ENCODE data around the gene MED15. TPM values are rescaled to one million over a fixed set of nuclear protein-coding genes. Genes with fewer than 3 reads are reported as not detected.
"Not testable (repeated sequence)": the region's sequence is repeated elsewhere in the genome, so short reads cannot be mapped to it uniquely, and the experiment has no call there.

MED15 gene
- total RNA-seq, 1 donor from 2014 or later: 16.7 TPM

DNA sequence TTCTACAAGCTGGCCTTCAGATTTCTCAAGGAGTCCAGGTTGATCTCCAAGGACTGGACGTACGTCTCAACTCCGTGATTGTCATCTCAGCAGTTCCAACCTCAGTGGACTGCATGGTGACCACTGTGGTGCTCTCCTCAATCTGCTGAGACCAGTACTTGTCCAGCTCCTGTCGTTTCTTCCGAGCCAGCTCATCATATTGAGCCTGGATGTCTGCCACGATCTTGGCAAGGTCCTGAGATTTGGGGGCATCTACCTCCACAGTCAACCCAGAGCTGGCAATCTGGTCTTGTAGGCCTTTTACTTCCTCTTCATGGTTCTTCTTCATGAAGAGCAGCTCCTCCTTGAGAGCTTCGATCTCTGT, 24.3 kb upstream of the MED15 start:
- not testable (repeated sequence) for H3K9me3 ChIP-seq (ENCODE audit: control insufficient read depth in 3 of 3, low read length in 3 of 3); H3K4me1 ChIP-seq (ENCODE audit: control insufficient read depth in 3 of 3, insufficient read depth in 3 of 3, low read length in 3 of 3); H3K4me3 ChIP-seq (ENCODE audit: low read length in 3 of 3); H3K27me3 ChIP-seq (ENCODE audit: control insufficient read depth in 3 of 3, insufficient read depth in 3 of 3, low read length in 3 of 3); H3K36me3 ChIP-seq (ENCODE audit: control insufficient read depth in 3 of 3, insufficient read depth in 3 of 3, low read length in 3 of 3); H3K27ac ChIP-seq (ENCODE audit: low read depth, low read length); H3K9ac ChIP-seq (ENCODE audit: low read depth in 1 of 3, low read length in 3 of 3)

- Histone ChIP-seq H3K4me3 (ENCODE audit: low read length in 3 of 3) (no peak overlapping the region), H3K36me3 (ENCODE audit: control insufficient read depth in 3 of 3, insufficient read depth in 3 of 3, low read length in 3 of 3) (peaks cover 2 to 11% (median 7%) of the 10 kb centered on the region in 3 donors), H3K27me3 (ENCODE audit: control insufficient read depth in 3 of 3, insufficient read depth in 3 of 3, low read length in 3 of 3) (no peaks in the 10 kb centered on the region), H3K27ac (ENCODE audit: low read depth, low read length) (no peak overlapping the region), H3K4me1 (ENCODE audit: control insufficient read depth in 3 of 3, insufficient read depth in 3 of 3, low read length in 3 of 3) (no peaks in the 10 kb centered on the region), H3K9ac (ENCODE audit: low read depth in 1 of 3, low read length in 3 of 3) (no peak overlapping the region), H3K9me3 (ENCODE audit: control insufficient read depth in 3 of 3, low read length in 3 of 3) (no peaks in the 10 kb centered on the region)
These were observed 23.6 kb upstream of the MED15 start for GRCh38 chr22:20483771-20484170.

GRCh38 chr22:20484948-20485683, 22.3 kb upstream of the MED15 start:
- no peaks in the 10 kb centered on the region for H3K4me1 ChIP-seq (ENCODE audit: control insufficient read depth in 3 of 3, insufficient read depth in 3 of 3, low read length in 3 of 3)
- H3K36me3 ChIP-seq (ENCODE audit: control insufficient read depth in 3 of 3, insufficient read depth in 3 of 3, low read length in 3 of 3): peaks cover 6 to 12% (median 12%) of the 10 kb centered on the region in 3 donors
- H3K9ac ChIP-seq (ENCODE audit: low read depth in 1 of 3, low read length in 3 of 3): no peak overlapping the region
- H3K9me3 ChIP-seq (ENCODE audit: control insufficient read depth in 3 of 3, low read length in 3 of 3): no peaks in the 10 kb centered on the region
- H3K27ac ChIP-seq (ENCODE audit: low read depth, low read length): no peak overlapping the region
- H3K4me3 ChIP-seq (ENCODE audit: low read length in 3 of 3): no peak overlapping the region
- no peaks in the 10 kb centered on the region for H3K27me3 ChIP-seq (ENCODE audit: control insufficient read depth in 3 of 3, insufficient read depth in 3 of 3, low read length in 3 of 3)

DNA sequence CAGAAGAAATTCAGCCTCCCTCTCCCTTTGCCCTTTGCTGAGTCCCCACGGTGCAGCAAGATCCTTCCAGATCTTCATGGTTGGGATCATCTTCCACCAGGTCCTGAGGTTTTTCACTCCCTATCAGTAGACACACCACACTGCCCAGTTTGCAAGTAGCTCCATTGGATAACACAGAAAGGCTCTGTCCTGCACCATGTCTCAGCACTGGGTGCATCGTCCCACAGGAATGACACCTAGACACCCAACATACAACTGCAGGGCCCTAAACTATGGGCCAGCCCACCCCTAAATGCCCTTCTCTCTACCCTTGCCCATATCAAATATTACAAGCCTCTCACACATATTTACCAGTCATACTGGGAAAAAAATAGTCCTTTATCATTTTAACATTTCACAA, 21.2 kb upstream of the MED15 start:
- Histone ChIP-seq H3K9me3 (ENCODE audit: control insufficient read depth in 3 of 3, low read length in 3 of 3) (no peaks in the 10 kb centered on the region), H3K27me3 (ENCODE audit: control insufficient read depth in 3 of 3, insufficient read depth in 3 of 3, low read length in 3 of 3) (no peaks in the 10 kb centered on the region), H3K27ac (ENCODE audit: low read depth, low read length) (no peak overlapping the region), H3K4me1 (ENCODE audit: control insufficient read depth in 3 of 3, insufficient read depth in 3 of 3, low read length in 3 of 3) (no peaks in the 10 kb centered on the region), H3K4me3 (ENCODE audit: low read length in 3 of 3) (no peak overlapping the region), H3K9ac (ENCODE audit: low read depth in 1 of 3, low read length in 3 of 3) (no peak overlapping the region), H3K36me3 (ENCODE audit: control insufficient read depth in 3 of 3, insufficient read depth in 3 of 3, low read length in 3 of 3) (peaks cover 6 to 12% (median 12%) of the 10 kb centered on the region in 3 donors)

DNA sequence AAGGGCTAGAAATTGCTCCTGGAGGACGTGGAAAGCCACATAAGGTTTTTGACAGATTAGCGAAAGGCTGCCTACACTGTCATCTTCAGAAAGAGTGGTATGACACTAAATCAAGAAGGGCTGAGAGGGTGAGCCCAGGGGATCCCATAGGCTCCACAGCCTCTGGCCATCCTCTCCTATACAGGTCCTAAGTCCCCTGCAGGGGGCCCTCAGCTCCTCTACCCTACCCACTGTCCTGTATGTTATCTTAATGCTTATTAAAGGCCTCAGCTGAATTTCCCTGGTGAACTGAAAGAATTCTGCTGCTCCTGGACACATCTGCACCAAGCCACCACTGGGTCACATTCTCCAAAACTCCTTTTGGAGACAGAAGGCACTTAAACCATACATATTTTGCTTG, 19.7 kb upstream of the MED15 start:
- no peak overlapping the region for H3K9ac ChIP-seq (ENCODE audit: low read depth in 1 of 3, low read length in 3 of 3)
- H3K4me3 ChIP-seq (ENCODE audit: low read length in 3 of 3): no peak overlapping the region
- no peaks in the 10 kb centered on the region for H3K4me1 ChIP-seq (ENCODE audit: control insufficient read depth in 3 of 3, insufficient read depth in 3 of 3, low read length in 3 of 3)
- no peaks in the 10 kb centered on the region for H3K9me3 ChIP-seq (ENCODE audit: control insufficient read depth in 3 of 3, low read length in 3 of 3)
- no peaks in the 10 kb centered on the region for H3K27me3 ChIP-seq (ENCODE audit: control insufficient read depth in 3 of 3, insufficient read depth in 3 of 3, low read length in 3 of 3)
- H3K27ac ChIP-seq (ENCODE audit: low read depth, low read length): no peak overlapping the region
- peaks cover 6 to 12% (median 12%) of the 10 kb centered on the region in 3 donors for H3K36me3 ChIP-seq (ENCODE audit: control insufficient read depth in 3 of 3, insufficient read depth in 3 of 3, low read length in 3 of 3)

- no peak overlapping the region for H3K4me3 ChIP-seq (ENCODE audit: low read length in 3 of 3)
- H3K27me3 ChIP-seq (ENCODE audit: control insufficient read depth in 3 of 3, insufficient read depth in 3 of 3, low read length in 3 of 3): no peaks in the 10 kb centered on the region
- peaks cover 0 to 1% (median under 1%) of the 10 kb centered on the region in 3 donors for H3K4me1 ChIP-seq (ENCODE audit: control insufficient read depth in 3 of 3, insufficient read depth in 3 of 3, low read length in 3 of 3)
- no peak overlapping the region for H3K27ac ChIP-seq (ENCODE audit: low read depth, low read length)
- H3K9me3 ChIP-seq (ENCODE audit: control insufficient read depth in 3 of 3, low read length in 3 of 3): no peaks in the 10 kb centered on the region
- H3K9ac ChIP-seq (ENCODE audit: low read depth in 1 of 3, low read length in 3 of 3): peak overlapping the region in 1 of 3 donors; percentile 25
- H3K36me3 ChIP-seq (ENCODE audit: control insufficient read depth in 3 of 3, insufficient read depth in 3 of 3, low read length in 3 of 3): peaks cover 6 to 9% (median 9%) of the 10 kb centered on the region in 3 donors
These were observed 18.5 kb upstream of the MED15 start for GRCh38 chr22:20488946-20489345.

DNA sequence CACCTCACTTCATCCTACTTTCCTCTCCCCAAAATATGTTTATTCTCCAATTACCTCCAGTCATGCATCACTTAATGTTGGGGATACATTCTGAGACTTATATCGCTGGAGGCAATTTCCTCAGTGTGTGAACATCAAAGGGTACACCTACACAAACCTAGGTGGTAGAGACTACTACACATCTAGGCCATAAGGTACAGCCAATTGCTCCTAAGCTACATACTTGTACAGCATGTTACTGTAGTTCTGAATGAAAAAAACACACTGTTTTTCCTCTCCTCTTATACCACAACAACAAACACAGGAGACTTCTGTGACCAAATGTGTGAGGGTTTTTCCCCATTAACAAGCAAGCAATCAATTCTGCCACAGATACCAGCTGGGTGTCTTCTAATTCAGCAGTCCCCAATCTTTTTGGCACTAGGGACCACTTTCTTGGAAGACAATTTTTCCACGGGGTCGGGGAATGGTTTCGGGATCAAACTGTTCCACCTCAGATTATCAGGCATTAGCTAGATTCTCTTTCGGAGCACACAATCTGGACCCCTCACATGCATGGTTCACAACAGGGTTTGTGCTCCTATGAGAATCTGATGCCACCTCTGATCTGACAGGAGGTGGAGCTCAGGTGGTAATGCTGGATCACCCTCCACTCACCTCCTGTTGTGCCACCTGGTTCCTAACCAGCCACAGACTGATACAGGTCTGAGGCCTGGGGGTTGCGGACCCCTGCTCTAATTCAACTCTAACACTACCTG, 17.0 kb upstream of the MED15 start:
- Histone ChIP-seq H3K36me3 (ENCODE audit: control insufficient read depth in 3 of 3, insufficient read depth in 3 of 3, low read length in 3 of 3) (peaks cover 6 to 9% (median 9%) of the 10 kb centered on the region in 3 donors), H3K9me3 (ENCODE audit: control insufficient read depth in 3 of 3, low read length in 3 of 3) (no peaks in the 10 kb centered on the region), H3K4me1 (ENCODE audit: control insufficient read depth in 3 of 3, insufficient read depth in 3 of 3, low read length in 3 of 3) (peaks cover 9 to 12% (median 10%) of the 10 kb centered on the region in 3 donors), H3K9ac (ENCODE audit: low read depth in 1 of 3, low read length in 3 of 3) (no peak overlapping the region), H3K27me3 (ENCODE audit: control insufficient read depth in 3 of 3, insufficient read depth in 3 of 3, low read length in 3 of 3) (no peaks in the 10 kb centered on the region), H3K4me3 (ENCODE audit: low read length in 3 of 3) (no peak overlapping the region), H3K27ac (ENCODE audit: low read depth, low read length) (no peak overlapping the region)

DNA sequence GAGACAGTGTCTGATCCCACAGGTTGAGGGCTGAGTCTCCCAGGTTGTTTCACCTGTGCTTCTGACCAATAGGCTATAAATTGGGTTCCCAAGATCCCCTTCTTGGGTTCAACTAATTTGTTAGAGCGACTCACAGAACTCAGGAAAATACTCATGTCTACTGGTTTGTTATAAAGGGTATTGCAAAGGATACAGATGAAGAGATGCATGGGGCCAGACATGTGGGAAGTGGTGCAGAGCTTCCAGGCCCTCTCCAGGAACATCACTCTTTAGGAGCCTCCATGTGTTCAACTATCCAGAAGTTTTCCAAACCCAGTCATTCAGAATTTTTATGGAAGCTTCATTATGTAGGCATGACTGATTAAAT, 16.5 kb upstream of the MED15 start:
- H3K9me3 ChIP-seq (ENCODE audit: control insufficient read depth in 3 of 3, low read length in 3 of 3): no peaks in the 10 kb centered on the region
- no peak overlapping the region for H3K27ac ChIP-seq (ENCODE audit: low read depth, low read length)
- peaks cover 6 to 9% (median 9%) of the 10 kb centered on the region in 3 donors for H3K36me3 ChIP-seq (ENCODE audit: control insufficient read depth in 3 of 3, insufficient read depth in 3 of 3, low read length in 3 of 3)
- H3K4me1 ChIP-seq (ENCODE audit: control insufficient read depth in 3 of 3, insufficient read depth in 3 of 3, low read length in 3 of 3): peaks cover 9 to 13% (median 11%) of the 10 kb centered on the region in 3 donors
- no peak overlapping the region for H3K9ac ChIP-seq (ENCODE audit: low read depth in 1 of 3, low read length in 3 of 3)
- H3K4me3 ChIP-seq (ENCODE audit: low read length in 3 of 3): no peak overlapping the region
- no peaks in the 10 kb centered on the region for H3K27me3 ChIP-seq (ENCODE audit: control insufficient read depth in 3 of 3, insufficient read depth in 3 of 3, low read length in 3 of 3)

GRCh38 chr22:20491346-20491745, 16.1 kb upstream of the MED15 start:
- H3K27me3 ChIP-seq (ENCODE audit: control insufficient read depth in 3 of 3, insufficient read depth in 3 of 3, low read length in 3 of 3): no peaks in the 10 kb centered on the region
- H3K36me3 ChIP-seq (ENCODE audit: control insufficient read depth in 3 of 3, insufficient read depth in 3 of 3, low read length in 3 of 3): peaks cover 6 to 9% (median 9%) of the 10 kb centered on the region in 3 donors
- peaks cover 9 to 17% (median 15%) of the 10 kb centered on the region in 3 donors for H3K4me1 ChIP-seq (ENCODE audit: control insufficient read depth in 3 of 3, insufficient read depth in 3 of 3, low read length in 3 of 3)
- H3K27ac ChIP-seq (ENCODE audit: low read depth, low read length): no peak overlapping the region
- no peak overlapping the region for H3K4me3 ChIP-seq (ENCODE audit: low read length in 3 of 3)
- H3K9me3 ChIP-seq (ENCODE audit: control insufficient read depth in 3 of 3, low read length in 3 of 3): no peaks in the 10 kb centered on the region
- no peak overlapping the region for H3K9ac ChIP-seq (ENCODE audit: low read depth in 1 of 3, low read length in 3 of 3)

Measured in skeletal muscle tissue (tissue), 4 donors.